ENCODE measurements around the gene ZNF346. TPM values are rescaled to one million over a fixed set of nuclear protein-coding genes. Genes with fewer than 3 reads are reported as not detected.

ZNF346 gene
- total RNA-seq, 1 experiment from 2014 or later = 18.4 TPM

DNA sequence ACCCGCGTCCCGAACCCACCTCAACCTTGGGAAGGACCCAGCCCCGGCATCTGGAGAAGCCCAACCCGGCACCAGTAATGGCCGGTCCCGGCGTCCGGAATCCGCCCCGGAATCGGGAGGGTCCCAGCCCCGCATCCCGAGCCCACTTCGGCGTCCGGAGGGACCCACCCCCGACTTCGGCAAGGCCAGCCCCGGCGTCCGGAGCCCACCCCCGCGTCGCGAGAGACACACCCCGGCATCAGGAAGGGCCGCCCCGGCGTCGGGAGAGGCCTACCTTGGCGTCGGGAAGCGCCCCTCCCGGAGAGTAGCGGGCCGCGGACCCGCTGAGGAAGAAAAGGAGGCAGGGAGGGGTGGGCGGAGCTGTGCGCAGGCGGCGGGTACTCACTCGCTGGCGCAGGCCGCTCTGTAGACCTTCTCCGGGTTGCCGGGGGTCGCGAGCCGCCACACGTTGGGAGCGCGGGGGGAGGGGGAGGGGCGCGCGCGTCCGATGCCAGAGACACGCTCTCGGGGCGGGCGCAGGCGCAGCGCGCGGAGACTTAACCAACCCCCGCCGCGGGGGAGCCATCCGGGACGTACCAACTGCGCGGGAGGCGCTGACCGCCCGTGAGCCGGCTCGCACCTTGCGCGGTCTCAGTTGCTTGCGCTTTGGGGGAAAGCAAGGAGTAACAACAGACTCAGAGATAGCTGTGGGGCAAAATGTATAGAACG lies 16.1 kb upstream of the ZNF346 start, which contains the start of gene UIMC1:
Gene UIMC1 (minus strand): TSS at position 515 of the 708 bp plus-strand sequence. CDS start 24,164 bp downstream, outside the sequence.
- H3K9me3 Mint-ChIP-seq = no peaks in the 10 kb centered on the region
- DNase-seq (ENCODE audit: low spot score) = peak; percentile 94
- H3K27ac Mint-ChIP-seq = peak within 1 kb of the TSS; percentile 89
- peaks cover 5% of the 10 kb centered on the region; the same call in 1 of the 2 replicates for H3K27me3 Mint-ChIP-seq (ENCODE audit: low read depth)
- ChIA-PET CTCF (interaction anchor here (0.7 to 2.8 kb wide), 7 partner anchors 16 to 490 kb away, joined by 3 to 19 read pairs (median 10); partner anchors contain the start of genes FGFR4 and ZNF346), POLR2A (interaction anchor here (0.7 to 1.2 kb wide), 4 partner anchors 17 to 267 kb away, joined by 3 read pairs; no protein-coding TSS in a partner anchor)
- peak; percentile 86 for ATAC-seq
- H3K4me1 Mint-ChIP-seq = peaks cover 26% of the 10 kb centered on the region
- H3K36me3 Mint-ChIP-seq = no peaks in the 10 kb centered on the region
- H3K4me3 Mint-ChIP-seq = peak within 1 kb of the TSS; percentile 94
- peak; percentile 10; the same call in 1 of the 2 replicates for TF ChIP-seq FOXP1 (CRISPR knock-in tag; IDR thresholded peaks at IDR 0.05; ENCODE audit: borderline replicate concordance)
- peak; percentile 81; the same call in 1 of the 2 replicates for TF ChIP-seq MYBL2 (CRISPR knock-in tag; IDR thresholded peaks at IDR 0.05)
- TF ChIP-seq NR3C1 (CRISPR knock-in tag; conservative IDR thresholded peaks at IDR 0.05; ENCODE audit: low read depth) = no peak
- TF ChIP-seq SMAD3 (CRISPR knock-in tag; IDR thresholded peaks at IDR 0.05; ENCODE audit: borderline replicate concordance) = no peak
- TF ChIP-seq, protein P1, sequence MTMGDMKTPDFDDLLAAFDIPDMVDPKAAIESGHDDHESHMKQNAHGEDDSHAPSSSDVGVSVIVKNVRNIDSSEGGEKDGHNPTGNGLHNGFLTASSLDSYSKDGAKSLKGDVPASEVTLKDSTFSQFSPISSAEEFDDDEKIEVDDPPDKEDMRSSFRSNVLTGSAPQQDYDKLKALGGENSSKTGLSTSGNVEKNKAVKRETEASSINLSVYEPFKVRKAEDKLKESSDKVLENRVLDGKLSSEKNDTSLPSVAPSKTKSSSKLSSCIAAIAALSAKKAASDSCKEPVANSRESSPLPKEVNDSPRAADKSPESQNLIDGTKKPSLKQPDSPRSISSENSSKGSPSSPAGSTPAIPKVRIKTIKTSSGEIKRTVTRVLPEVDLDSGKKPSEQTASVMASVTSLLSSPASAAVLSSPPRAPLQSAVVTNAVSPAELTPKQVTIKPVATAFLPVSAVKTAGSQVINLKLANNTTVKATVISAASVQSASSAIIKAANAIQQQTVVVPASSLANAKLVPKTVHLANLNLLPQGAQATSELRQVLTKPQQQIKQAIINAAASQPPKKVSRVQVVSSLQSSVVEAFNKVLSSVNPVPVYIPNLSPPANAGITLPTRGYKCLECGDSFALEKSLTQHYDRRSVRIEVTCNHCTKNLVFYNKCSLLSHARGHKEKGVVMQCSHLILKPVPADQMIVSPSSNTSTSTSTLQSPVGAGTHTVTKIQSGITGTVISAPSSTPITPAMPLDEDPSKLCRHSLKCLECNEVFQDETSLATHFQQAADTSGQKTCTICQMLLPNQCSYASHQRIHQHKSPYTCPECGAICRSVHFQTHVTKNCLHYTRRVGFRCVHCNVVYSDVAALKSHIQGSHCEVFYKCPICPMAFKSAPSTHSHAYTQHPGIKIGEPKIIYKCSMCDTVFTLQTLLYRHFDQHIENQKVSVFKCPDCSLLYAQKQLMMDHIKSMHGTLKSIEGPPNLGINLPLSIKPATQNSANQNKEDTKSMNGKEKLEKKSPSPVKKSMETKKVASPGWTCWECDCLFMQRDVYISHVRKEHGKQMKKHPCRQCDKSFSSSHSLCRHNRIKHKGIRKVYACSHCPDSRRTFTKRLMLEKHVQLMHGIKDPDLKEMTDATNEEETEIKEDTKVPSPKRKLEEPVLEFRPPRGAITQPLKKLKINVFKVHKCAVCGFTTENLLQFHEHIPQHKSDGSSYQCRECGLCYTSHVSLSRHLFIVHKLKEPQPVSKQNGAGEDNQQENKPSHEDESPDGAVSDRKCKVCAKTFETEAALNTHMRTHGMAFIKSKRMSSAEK (CRISPR knock-in tag; IDR thresholded peaks at IDR 0.05; ENCODE audit: borderline replicate concordance) = no peak
- no peak for TF ChIP-seq ZNF263 (CRISPR knock-in tag; IDR thresholded peaks at IDR 0.05; ENCODE audit: low read depth)
- TF ChIP-seq TP53 (CRISPR knock-in tag; IDR thresholded peaks at IDR 0.05) = no peak
- TF ChIP-seq, protein P2, sequence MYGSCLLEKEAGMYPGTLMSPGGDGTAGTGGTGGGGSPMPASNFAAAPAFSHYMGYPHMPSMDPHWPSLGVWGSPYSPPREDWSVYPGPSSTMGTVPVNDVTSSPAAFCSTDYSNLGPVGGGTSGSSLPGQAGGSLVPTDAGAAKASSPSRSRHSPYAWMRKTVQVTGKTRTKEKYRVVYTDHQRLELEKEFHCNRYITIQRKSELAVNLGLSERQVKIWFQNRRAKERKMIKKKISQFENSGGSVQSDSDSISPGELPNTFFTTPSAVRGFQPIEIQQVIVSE (CRISPR knock-in tag; IDR thresholded peaks at IDR 0.05; ENCODE audit: borderline replicate concordance) = no peak
- TF ChIP-seq, protein P3, sequence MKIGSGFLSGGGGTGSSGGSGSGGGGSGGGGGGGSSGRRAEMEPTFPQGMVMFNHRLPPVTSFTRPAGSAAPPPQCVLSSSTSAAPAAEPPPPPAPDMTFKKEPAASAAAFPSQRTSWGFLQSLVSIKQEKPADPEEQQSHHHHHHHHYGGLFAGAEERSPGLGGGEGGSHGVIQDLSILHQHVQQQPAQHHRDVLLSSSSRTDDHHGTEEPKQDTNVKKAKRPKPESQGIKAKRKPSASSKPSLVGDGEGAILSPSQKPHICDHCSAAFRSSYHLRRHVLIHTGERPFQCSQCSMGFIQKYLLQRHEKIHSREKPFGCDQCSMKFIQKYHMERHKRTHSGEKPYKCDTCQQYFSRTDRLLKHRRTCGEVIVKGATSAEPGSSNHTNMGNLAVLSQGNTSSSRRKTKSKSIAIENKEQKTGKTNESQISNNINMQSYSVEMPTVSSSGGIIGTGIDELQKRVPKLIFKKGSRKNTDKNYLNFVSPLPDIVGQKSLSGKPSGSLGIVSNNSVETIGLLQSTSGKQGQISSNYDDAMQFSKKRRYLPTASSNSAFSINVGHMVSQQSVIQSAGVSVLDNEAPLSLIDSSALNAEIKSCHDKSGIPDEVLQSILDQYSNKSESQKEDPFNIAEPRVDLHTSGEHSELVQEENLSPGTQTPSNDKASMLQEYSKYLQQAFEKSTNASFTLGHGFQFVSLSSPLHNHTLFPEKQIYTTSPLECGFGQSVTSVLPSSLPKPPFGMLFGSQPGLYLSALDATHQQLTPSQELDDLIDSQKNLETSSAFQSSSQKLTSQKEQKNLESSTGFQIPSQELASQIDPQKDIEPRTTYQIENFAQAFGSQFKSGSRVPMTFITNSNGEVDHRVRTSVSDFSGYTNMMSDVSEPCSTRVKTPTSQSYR (CRISPR knock-in tag; IDR thresholded peaks at IDR 0.05) = peak; percentile 89
- 0 out of 2 replicates have a peak, but pooled peaks have one; percentile 20 for TF ChIP-seq TCF7 (CRISPR knock-in tag; IDR thresholded peaks at IDR 0.05; ENCODE audit: low read depth)
- no peak for TF ChIP-seq TEAD1 (CRISPR knock-in tag; IDR thresholded peaks at IDR 0.05)
- TF ChIP-seq, protein P4, sequence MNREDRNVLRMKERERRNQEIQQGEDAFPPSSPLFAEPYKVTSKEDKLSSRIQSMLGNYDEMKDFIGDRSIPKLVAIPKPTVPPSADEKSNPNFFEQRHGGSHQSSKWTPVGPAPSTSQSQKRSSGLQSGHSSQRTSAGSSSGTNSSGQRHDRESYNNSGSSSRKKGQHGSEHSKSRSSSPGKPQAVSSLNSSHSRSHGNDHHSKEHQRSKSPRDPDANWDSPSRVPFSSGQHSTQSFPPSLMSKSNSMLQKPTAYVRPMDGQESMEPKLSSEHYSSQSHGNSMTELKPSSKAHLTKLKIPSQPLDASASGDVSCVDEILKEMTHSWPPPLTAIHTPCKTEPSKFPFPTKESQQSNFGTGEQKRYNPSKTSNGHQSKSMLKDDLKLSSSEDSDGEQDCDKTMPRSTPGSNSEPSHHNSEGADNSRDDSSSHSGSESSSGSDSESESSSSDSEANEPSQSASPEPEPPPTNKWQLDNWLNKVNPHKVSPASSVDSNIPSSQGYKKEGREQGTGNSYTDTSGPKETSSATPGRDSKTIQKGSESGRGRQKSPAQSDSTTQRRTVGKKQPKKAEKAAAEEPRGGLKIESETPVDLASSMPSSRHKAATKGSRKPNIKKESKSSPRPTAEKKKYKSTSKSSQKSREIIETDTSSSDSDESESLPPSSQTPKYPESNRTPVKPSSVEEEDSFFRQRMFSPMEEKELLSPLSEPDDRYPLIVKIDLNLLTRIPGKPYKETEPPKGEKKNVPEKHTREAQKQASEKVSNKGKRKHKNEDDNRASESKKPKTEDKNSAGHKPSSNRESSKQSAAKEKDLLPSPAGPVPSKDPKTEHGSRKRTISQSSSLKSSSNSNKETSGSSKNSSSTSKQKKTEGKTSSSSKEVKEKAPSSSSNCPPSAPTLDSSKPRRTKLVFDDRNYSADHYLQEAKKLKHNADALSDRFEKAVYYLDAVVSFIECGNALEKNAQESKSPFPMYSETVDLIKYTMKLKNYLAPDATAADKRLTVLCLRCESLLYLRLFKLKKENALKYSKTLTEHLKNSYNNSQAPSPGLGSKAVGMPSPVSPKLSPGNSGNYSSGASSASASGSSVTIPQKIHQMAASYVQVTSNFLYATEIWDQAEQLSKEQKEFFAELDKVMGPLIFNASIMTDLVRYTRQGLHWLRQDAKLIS (CRISPR knock-in tag; IDR thresholded peaks at IDR 0.05; ENCODE audit: borderline replicate concordance) = 0 out of 2 replicates have a peak, but pooled peaks have one; percentile 46
- no peak for TF ChIP-seq ATF1 (CRISPR knock-in tag; IDR thresholded peaks at IDR 0.05)
- TF ChIP-seq ZNF317 (CRISPR knock-in tag; IDR thresholded peaks at IDR 0.05; ENCODE audit: borderline replicate concordance, low read depth) = peak; percentile 6; the same call in 1 of the 2 replicates
- TF ChIP-seq, protein P5, sequence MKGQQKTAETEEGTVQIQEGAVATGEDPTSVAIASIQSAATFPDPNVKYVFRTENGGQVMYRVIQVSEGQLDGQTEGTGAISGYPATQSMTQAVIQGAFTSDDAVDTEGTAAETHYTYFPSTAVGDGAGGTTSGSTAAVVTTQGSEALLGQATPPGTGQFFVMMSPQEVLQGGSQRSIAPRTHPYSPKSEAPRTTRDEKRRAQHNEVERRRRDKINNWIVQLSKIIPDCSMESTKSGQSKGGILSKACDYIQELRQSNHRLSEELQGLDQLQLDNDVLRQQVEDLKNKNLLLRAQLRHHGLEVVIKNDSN (CRISPR knock-in tag; IDR thresholded peaks at IDR 0.05) = no peak
- TF ChIP-seq, protein P6, sequence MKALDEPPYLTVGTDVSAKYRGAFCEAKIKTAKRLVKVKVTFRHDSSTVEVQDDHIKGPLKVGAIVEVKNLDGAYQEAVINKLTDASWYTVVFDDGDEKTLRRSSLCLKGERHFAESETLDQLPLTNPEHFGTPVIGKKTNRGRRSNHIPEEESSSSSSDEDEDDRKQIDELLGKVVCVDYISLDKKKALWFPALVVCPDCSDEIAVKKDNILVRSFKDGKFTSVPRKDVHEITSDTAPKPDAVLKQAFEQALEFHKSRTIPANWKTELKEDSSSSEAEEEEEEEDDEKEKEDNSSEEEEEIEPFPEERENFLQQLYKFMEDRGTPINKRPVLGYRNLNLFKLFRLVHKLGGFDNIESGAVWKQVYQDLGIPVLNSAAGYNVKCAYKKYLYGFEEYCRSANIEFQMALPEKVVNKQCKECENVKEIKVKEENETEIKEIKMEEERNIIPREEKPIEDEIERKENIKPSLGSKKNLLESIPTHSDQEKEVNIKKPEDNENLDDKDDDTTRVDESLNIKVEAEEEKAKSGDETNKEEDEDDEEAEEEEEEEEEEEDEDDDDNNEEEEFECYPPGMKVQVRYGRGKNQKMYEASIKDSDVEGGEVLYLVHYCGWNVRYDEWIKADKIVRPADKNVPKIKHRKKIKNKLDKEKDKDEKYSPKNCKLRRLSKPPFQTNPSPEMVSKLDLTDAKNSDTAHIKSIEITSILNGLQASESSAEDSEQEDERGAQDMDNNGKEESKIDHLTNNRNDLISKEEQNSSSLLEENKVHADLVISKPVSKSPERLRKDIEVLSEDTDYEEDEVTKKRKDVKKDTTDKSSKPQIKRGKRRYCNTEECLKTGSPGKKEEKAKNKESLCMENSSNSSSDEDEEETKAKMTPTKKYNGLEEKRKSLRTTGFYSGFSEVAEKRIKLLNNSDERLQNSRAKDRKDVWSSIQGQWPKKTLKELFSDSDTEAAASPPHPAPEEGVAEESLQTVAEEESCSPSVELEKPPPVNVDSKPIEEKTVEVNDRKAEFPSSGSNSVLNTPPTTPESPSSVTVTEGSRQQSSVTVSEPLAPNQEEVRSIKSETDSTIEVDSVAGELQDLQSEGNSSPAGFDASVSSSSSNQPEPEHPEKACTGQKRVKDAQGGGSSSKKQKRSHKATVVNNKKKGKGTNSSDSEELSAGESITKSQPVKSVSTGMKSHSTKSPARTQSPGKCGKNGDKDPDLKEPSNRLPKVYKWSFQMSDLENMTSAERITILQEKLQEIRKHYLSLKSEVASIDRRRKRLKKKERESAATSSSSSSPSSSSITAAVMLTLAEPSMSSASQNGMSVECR (CRISPR knock-in tag; IDR thresholded peaks at IDR 0.05; ENCODE audit: borderline replicate concordance) = no peak; the same call in 1 of the 2 replicates
- TF ChIP-seq RELA (CRISPR knock-in tag; IDR thresholded peaks at IDR 0.05; ENCODE audit: borderline replicate concordance) = no peak
- peak; percentile 66; the same call in 1 of the 2 replicates for TF ChIP-seq SP1 (CRISPR knock-in tag; conservative IDR thresholded peaks at IDR 0.05)

Measured in WTC11 (cell line).